Rectal smooth muscle tissue (tissue), 1 donor: ENCODE measurements around the gene DSG2.
"Not testable (repeated sequence)": the region's sequence is repeated elsewhere in the genome, so short reads cannot be mapped to it uniquely, and the experiment has no call there.

ENCODE experiments used
- H3K27ac ChIP-seq: one replicate; pipeline ENCODE4 v1.7.0; 2013; ENCODE audit warnings: low read depth, low read length, inconsistent platforms
- H3K27me3 ChIP-seq: one replicate; pipeline ENCODE4 v1.7.0; 2013; ENCODE audit warnings: low read length; ENCODE audit not compliant: control insufficient read depth, insufficient read depth
- H3K36me3 ChIP-seq: one replicate; pipeline ENCODE4 v1.7.0; 2013; ENCODE audit warnings: low read length; ENCODE audit not compliant: control insufficient read depth, insufficient read depth
- H3K4me1 ChIP-seq: one replicate; pipeline ENCODE4 v1.7.0; 2013; ENCODE audit warnings: low read length; ENCODE audit not compliant: control insufficient read depth, insufficient read depth
- H3K4me3 ChIP-seq: one replicate; pipeline ENCODE4 v1.7.0; 2013; ENCODE audit warnings: low read length
- H3K9ac ChIP-seq: one replicate; pipeline ENCODE4 v1.7.0; 2013; ENCODE audit warnings: low read length

DSG2 gene

GRCh38 chr18:31505156-31505555, 7.2 kb downstream of the DSG2 start:
- H3K4me3 ChIP-seq = no peak overlapping the region
- no peaks in the 10 kb centered on the region for H3K27me3 ChIP-seq
- no peaks in the 10 kb centered on the region for H3K36me3 ChIP-seq
- H3K27ac ChIP-seq = no peak overlapping the region
- H3K4me1 ChIP-seq = no peaks in the 10 kb centered on the region
- H3K9ac ChIP-seq = no peak overlapping the region

GRCh38 chr18:31506024-31506742, 8.2 kb downstream of the DSG2 start:
- H3K4me1 ChIP-seq = no peaks in the 10 kb centered on the region
- no peaks in the 10 kb centered on the region for H3K27me3 ChIP-seq
- no peaks in the 10 kb centered on the region for H3K36me3 ChIP-seq
- no peak overlapping the region for H3K27ac ChIP-seq
- no peak overlapping the region for H3K9ac ChIP-seq
- H3K4me3 ChIP-seq = no peak overlapping the region

GRCh38 chr18:31507124-31507523, 9.1 kb downstream of the DSG2 start:
- not testable (repeated sequence) for H3K27me3 ChIP-seq, H3K27ac ChIP-seq, H3K4me3 ChIP-seq, H3K36me3 ChIP-seq, H3K9ac ChIP-seq, H3K4me1 ChIP-seq

- H3K27ac ChIP-seq = no peak overlapping the region
- H3K4me3 ChIP-seq = no peak overlapping the region
- no peaks in the 10 kb centered on the region for H3K27me3 ChIP-seq
- H3K9ac ChIP-seq = no peak overlapping the region
- no peaks in the 10 kb centered on the region for H3K4me1 ChIP-seq
- H3K36me3 ChIP-seq = no peaks in the 10 kb centered on the region
These were observed 10.8 kb downstream of the DSG2 start for GRCh38 chr18:31508781-31509180.

GRCh38 chr18:31509571-31509970, 11.6 kb downstream of the DSG2 start:
- no peak overlapping the region for H3K27ac ChIP-seq
- no peaks in the 10 kb centered on the region for H3K4me1 ChIP-seq

GRCh38 chr18:31510319-31510718, 12.3 kb downstream of the DSG2 start:
- H3K36me3 ChIP-seq = no peaks in the 10 kb centered on the region
- no peaks in the 10 kb centered on the region for H3K27me3 ChIP-seq
- H3K9ac ChIP-seq = no peak overlapping the region
- H3K27ac ChIP-seq = no peak overlapping the region
- H3K4me3 ChIP-seq = no peak overlapping the region
- H3K4me1 ChIP-seq = no peaks in the 10 kb centered on the region

More at GRCh38 chr18:31509571-31509970, 11.6 kb downstream of the DSG2 start:
- Histone ChIP-seq H3K36me3 (no peaks in the 10 kb centered on the region), H3K27me3 (no peaks in the 10 kb centered on the region), H3K4me3 (no peak overlapping the region), H3K9ac (no peak overlapping the region)

- no peaks in the 10 kb centered on the region for H3K27me3 ChIP-seq
- no peaks in the 10 kb centered on the region for H3K36me3 ChIP-seq
- no peaks in the 10 kb centered on the region for H3K4me1 ChIP-seq
- no peak overlapping the region for H3K27ac ChIP-seq
- H3K4me3 ChIP-seq = no peak overlapping the region
- H3K9ac ChIP-seq = no peak overlapping the region
These were observed 13.1 kb downstream of the DSG2 start for GRCh38 chr18:31511098-31511497.

GRCh38 chr18:31512203-31512764, 14.3 kb downstream of the DSG2 start:
- Histone ChIP-seq H3K27ac (no peak overlapping the region), H3K9ac (no peak overlapping the region), H3K4me1 (no peaks in the 10 kb centered on the region), H3K4me3 (no peak overlapping the region), H3K36me3 (no peaks in the 10 kb centered on the region), H3K27me3 (no peaks in the 10 kb centered on the region)

GRCh38 chr18:31513189-31513935, 15.4 kb downstream of the DSG2 start:
- Histone ChIP-seq H3K4me3 (no peak overlapping the region), H3K27ac (no peak overlapping the region)

GRCh38 chr18:31516437-31516836, 18.5 kb downstream of the DSG2 start:
- H3K36me3 ChIP-seq = no peaks in the 10 kb centered on the region
- no peak overlapping the region for H3K4me3 ChIP-seq
- H3K9ac ChIP-seq = no peak overlapping the region
- H3K27ac ChIP-seq = no peak overlapping the region
- H3K27me3 ChIP-seq = no peaks in the 10 kb centered on the region
- H3K4me1 ChIP-seq = no peaks in the 10 kb centered on the region

More at GRCh38 chr18:31513189-31513935, 15.4 kb downstream of the DSG2 start:
- no peaks in the 10 kb centered on the region for H3K27me3 ChIP-seq
- H3K9ac ChIP-seq = no peak overlapping the region
- no peaks in the 10 kb centered on the region for H3K4me1 ChIP-seq
- H3K36me3 ChIP-seq = no peaks in the 10 kb centered on the region

GRCh38 chr18:31526374-31526773, 28.4 kb downstream of the DSG2 start:
- no peaks in the 10 kb centered on the region for H3K27me3 ChIP-seq
- no peaks in the 10 kb centered on the region for H3K4me1 ChIP-seq
- H3K4me3 ChIP-seq = no peak overlapping the region
- peaks cover 5% of the 10 kb centered on the region for H3K36me3 ChIP-seq
- no peak overlapping the region for H3K9ac ChIP-seq
- H3K27ac ChIP-seq = no peak overlapping the region

GRCh38 chr18:31533236-31533635, 35.3 kb downstream of the DSG2 start:
- no peaks in the 10 kb centered on the region for H3K4me1 ChIP-seq
- no peaks in the 10 kb centered on the region for H3K27me3 ChIP-seq
- H3K27ac ChIP-seq = no peak overlapping the region
- no peak overlapping the region for H3K4me3 ChIP-seq
- H3K36me3 ChIP-seq = no peaks in the 10 kb centered on the region
- H3K9ac ChIP-seq = no peak overlapping the region
